Activated T-cell treated with anti-CD3 and anti-CD28 coated beads for 48 hours (primary cell): ENCODE measurements around the gene LAT.
"Not testable (repeated sequence)": the region's sequence is repeated elsewhere in the genome, so short reads cannot be mapped to it uniquely, and the experiment has no call there.

Experiments used
- DNase-seq: peaks from one replicate; pipeline ENCODE4 v3.0.0-alpha.2; 2020; ENCODE audit warnings: low read depth

LAT gene

GRCh38 chr16:28977703-28978662, 6.9 kb upstream of the LAT start:
- no peak for DNase-seq

- not testable (repeated sequence) for DNase-seq
Observed at GRCh38 chr16:28980330-28980729, 4.5 kb upstream of the LAT start.

GRCh38 chr16:28980929-28981328, 3.9 kb upstream of the LAT start:
- no peak for DNase-seq

GRCh38 chr16:28981517-28981916, 3.3 kb upstream of the LAT start:
- DNase-seq, result peak; percentile 55

- DNase-seq, result no peak
Observed at GRCh38 chr16:28982418-28982817, 2.4 kb upstream of the LAT start.

- no peak for DNase-seq
Observed at GRCh38 chr16:28982949-28983348, 1.9 kb upstream of the LAT start.

- DNase-seq, result no peak
Observed at GRCh38 chr16:28983644-28984043, 1.2 kb upstream of the LAT start.

GRCh38 chr16:28984091-28984490, 761 bp upstream of the LAT start:
- DNase-seq, result no peak

GRCh38 chr16:28985211-28986041, 574 bp downstream of the LAT start:
- no peak for DNase-seq

- no peak for DNase-seq
Observed at GRCh38 chr16:28986046-28986445, 1.2 kb downstream of the LAT start.

- no peak for DNase-seq
Observed at GRCh38 chr16:28986492-28986891, 1.6 kb downstream of the LAT start.

GRCh38 chr16:28987170-28987853, 2.5 kb downstream of the LAT start:
- DNase-seq, result no peak

- DNase-seq, result no peak
Observed at GRCh38 chr16:28989363-28989762, 4.5 kb downstream of the LAT start.

- peak; percentile 59 for DNase-seq
Observed at GRCh38 chr16:28990375-28991040, 5.7 kb downstream of the LAT start.

- DNase-seq, result no peak
Observed at GRCh38 chr16:28991687-28992086, 6.8 kb downstream of the LAT start.

- no peak for DNase-seq
Observed at GRCh38 chr16:28992496-28992895, 7.6 kb downstream of the LAT start.

- DNase-seq, result no peak
Observed at GRCh38 chr16:28998837-28999236, 14.0 kb downstream of the LAT start.

- DNase-seq, result no peak
Observed at GRCh38 chr16:28999577-28999976, 14.7 kb downstream of the LAT start.

- DNase-seq, result no peak
Observed at GRCh38 chr16:29000019-29000418, 15.2 kb downstream of the LAT start.

- not testable (repeated sequence) for DNase-seq
Observed at GRCh38 chr16:29004496-29005139, 19.8 kb downstream of the LAT start.
